COLO668 (cell line): ENCODE measurements around the gene ESPL1.

Experiments
- DNase-seq: peaks from one replicate; lab custom pipeline; 2025; ENCODE audit not compliant: unreplicated experiment; lab: John Stamatoyannopoulos, UW

ESPL1 gene

GRCh38 chr12:53267999-53268629, at the start of gene ESPL1:
Gene ESPL1, plus strand, starts transcription at chr12:53268299. Its CDS starts 468 bp downstream, at chr12:53268767.
- peak; percentile 65 for DNase-seq

GRCh38 chr12:53218551-53219291, 49.4 kb upstream of the ESPL1 start:
- DNase-seq = no peak

- DNase-seq = no peak
These were observed 48.7 kb upstream of the ESPL1 start for GRCh38 chr12:53219292-53219955.

- DNase-seq = peak; percentile 45
These were observed 48.0 kb upstream of the ESPL1 start for GRCh38 chr12:53219956-53220693.

- peak; percentile 74 for DNase-seq
These were observed 47.4 kb upstream of the ESPL1 start for GRCh38 chr12:53220694-53221202.

- peak; percentile 50 for DNase-seq
These were observed 46.7 kb upstream of the ESPL1 start for GRCh38 chr12:53221203-53222080.

GRCh38 chr12:53222170-53222721, 45.9 kb upstream of the ESPL1 start:
- DNase-seq = no peak

- no peak for DNase-seq
These were observed 45.3 kb upstream of the ESPL1 start for GRCh38 chr12:53222806-53223261.

- DNase-seq = no peak
These were observed 44.6 kb upstream of the ESPL1 start for GRCh38 chr12:53223389-53224060.

- DNase-seq = no peak
These were observed 43.8 kb upstream of the ESPL1 start for GRCh38 chr12:53224061-53224896.

GRCh38 chr12:53224897-53225634, 43.0 kb upstream of the ESPL1 start:
- DNase-seq = no peak

GRCh38 chr12:53225635-53226424, 42.3 kb upstream of the ESPL1 start:
- DNase-seq = no peak

GRCh38 chr12:53226815-53227214, 41.3 kb upstream of the ESPL1 start:
- DNase-seq = no peak

GRCh38 chr12:53227341-53227740, 40.8 kb upstream of the ESPL1 start:
- no peak for DNase-seq

- DNase-seq = no peak
These were observed 40.3 kb upstream of the ESPL1 start for GRCh38 chr12:53227836-53228235.

- no peak for DNase-seq
These were observed 38.6 kb upstream of the ESPL1 start for GRCh38 chr12:53229454-53229853.
